Retinal pigment epithelial cell (primary cell): ENCODE data around the gene MCTP2.

Experiments
- DNase-seq: peaks from one replicate; pipeline ENCODE4 v3.0.0-alpha.2; 2010; ENCODE audit warnings: low read depth
- H3K4me3 ChIP-seq: 2 replicates; pipeline ENCODE4 v1.5.1; 2011; ENCODE audit warnings: mild to moderate bottlenecking, low read length, control low read depth, moderate library complexity
- CTCF ChIP-seq: conservative IDR thresholded peaks from 2 replicates; pipeline ENCODE4 v1.5.1; 2011; ENCODE audit warnings: low read depth, low read length, control low read depth, inconsistent platforms

The MCTP2 gene

GRCh38 chr15:94228611-94229010, 2.8 kb upstream of the MCTP2 start:
- no peak for DNase-seq
- TF ChIP-seq CTCF, result no peak
- H3K4me3 ChIP-seq, result no peak overlapping the region

- H3K4me3 ChIP-seq, result no peak overlapping the region
- no peak for DNase-seq
- no peak for TF ChIP-seq CTCF
Measured at GRCh38 chr15:94229591-94230369, 1.6 kb upstream of the MCTP2 start.

- peak overlapping the region; percentile 61 for H3K4me3 ChIP-seq
- no peak for TF ChIP-seq CTCF
- no peak for DNase-seq
Measured at GRCh38 chr15:94230431-94230882, 904 bp upstream of the MCTP2 start.

GRCh38 chr15:94231723-94232468, 535 bp downstream of the MCTP2 start:
- no peak for DNase-seq
- peak overlapping the region; percentile 61 for H3K4me3 ChIP-seq
- TF ChIP-seq CTCF, result no peak

- DNase-seq, result no peak
- TF ChIP-seq CTCF, result no peak
- H3K4me3 ChIP-seq, result no peak overlapping the region
Measured at GRCh38 chr15:94233441-94233840, 2.1 kb downstream of the MCTP2 start.

GRCh38 chr15:94234300-94234699, 2.9 kb downstream of the MCTP2 start:
- no peak for TF ChIP-seq CTCF
- no peak for DNase-seq
- H3K4me3 ChIP-seq, result no peak overlapping the region

- H3K4me3 ChIP-seq, result no peak overlapping the region
- no peak for TF ChIP-seq CTCF
- no peak for DNase-seq
Measured at GRCh38 chr15:94235041-94235440, 3.7 kb downstream of the MCTP2 start.
